Measurements from ENCODE around the gene SLC31A1.

SLC31A1 gene

GRCh38 chr9:113258282-113258681, 36.9 kb downstream of the SLC31A1 start:
- TF ChIP-seq YY1 (IDR thresholded peaks at IDR 0.05; ENCODE audit: low read depth) (no peak), CREB1 (IDR thresholded peaks at IDR 0.05; ENCODE audit: low read depth) (no peak), EGR1 (IDR thresholded peaks at IDR 0.05) (no peak), NFIC (IDR thresholded peaks at IDR 0.05) (no peak), TAF1 (IDR thresholded peaks at IDR 0.05; ENCODE audit: low read depth) (no peak), FOXM1 (IDR thresholded peaks at IDR 0.05; ENCODE audit: borderline replicate concordance, low read depth) (no peak), USF1 (IDR thresholded peaks at IDR 0.05) (no peak), TCF12 (IDR thresholded peaks at IDR 0.05; ENCODE audit: low read depth) (no peak), RAD21 (IDR thresholded peaks at IDR 0.05; ENCODE audit: low read depth) (no peak), CEBPB (IDR thresholded peaks at IDR 0.05) (no peak), TEAD4 (IDR thresholded peaks at IDR 0.05) (no peak), ZBTB7A (IDR thresholded peaks at IDR 0.05; ENCODE audit: low read depth) (no peak), MAX (IDR thresholded peaks at IDR 0.05) (no peak), REST (IDR thresholded peaks at IDR 0.05; ENCODE audit: low read depth) (no peak), EP300 (IDR thresholded peaks at IDR 0.05; ENCODE audit: borderline replicate concordance) (no peak)

- TF ChIP-seq REST (IDR thresholded peaks at IDR 0.05; ENCODE audit: low read depth) (no peak), ZBTB7A (IDR thresholded peaks at IDR 0.05; ENCODE audit: low read depth) (no peak)
Measured at GRCh38 chr9:113261917-113262671, 40.8 kb downstream of the SLC31A1 start.

- TF ChIP-seq RAD21 (IDR thresholded peaks at IDR 0.05; ENCODE audit: low read depth) (no peak), USF1 (IDR thresholded peaks at IDR 0.05) (no peak), EGR1 (IDR thresholded peaks at IDR 0.05) (no peak), TCF12 (IDR thresholded peaks at IDR 0.05; ENCODE audit: low read depth) (no peak), FOXM1 (IDR thresholded peaks at IDR 0.05; ENCODE audit: borderline replicate concordance, low read depth) (no peak), CREB1 (IDR thresholded peaks at IDR 0.05; ENCODE audit: low read depth) (no peak), YY1 (IDR thresholded peaks at IDR 0.05; ENCODE audit: low read depth) (no peak), EP300 (IDR thresholded peaks at IDR 0.05; ENCODE audit: borderline replicate concordance) (no peak), REST (IDR thresholded peaks at IDR 0.05; ENCODE audit: low read depth) (no peak), CEBPB (IDR thresholded peaks at IDR 0.05) (no peak), MAX (IDR thresholded peaks at IDR 0.05) (no peak), TEAD4 (IDR thresholded peaks at IDR 0.05) (no peak)
Measured at GRCh38 chr9:113266174-113266573, 44.8 kb downstream of the SLC31A1 start.

- TF ChIP-seq USF1 (IDR thresholded peaks at IDR 0.05), result no peak
- TF ChIP-seq FOXM1 (IDR thresholded peaks at IDR 0.05; ENCODE audit: borderline replicate concordance, low read depth), result no peak
- TF ChIP-seq RAD21 (IDR thresholded peaks at IDR 0.05; ENCODE audit: low read depth), result no peak
- no peak for TF ChIP-seq YY1 (IDR thresholded peaks at IDR 0.05; ENCODE audit: low read depth)
- no peak for TF ChIP-seq CEBPB (IDR thresholded peaks at IDR 0.05)
- TF ChIP-seq TAF1 (IDR thresholded peaks at IDR 0.05; ENCODE audit: low read depth), result no peak
- no peak for TF ChIP-seq EGR1 (IDR thresholded peaks at IDR 0.05)
- no peak for TF ChIP-seq TEAD4 (IDR thresholded peaks at IDR 0.05)
- TF ChIP-seq CREB1 (IDR thresholded peaks at IDR 0.05; ENCODE audit: low read depth), result no peak
- TF ChIP-seq NFIC (IDR thresholded peaks at IDR 0.05), result no peak
- no peak for TF ChIP-seq EP300 (IDR thresholded peaks at IDR 0.05; ENCODE audit: borderline replicate concordance)
- TF ChIP-seq MAX (IDR thresholded peaks at IDR 0.05), result no peak
- no peak for TF ChIP-seq REST (IDR thresholded peaks at IDR 0.05; ENCODE audit: low read depth)
Measured at GRCh38 chr9:113267911-113268566, 46.7 kb downstream of the SLC31A1 start.

Measured in Ishikawa (cell line).